Smooth muscle cell (in vitro differentiated cells): Measurements from ENCODE around the gene KCNJ12. TPM values are rescaled to one million over a fixed set of nuclear protein-coding genes. Genes with fewer than 3 reads are reported as not detected.
"Not testable (repeated sequence)": the region's sequence is repeated elsewhere in the genome, so short reads cannot be mapped to it uniquely, and the experiment has no call there.

ENCODE experiments used
- DNase-seq: peaks from one replicate; lab custom pipeline; 2025; ENCODE audit not compliant: unreplicated experiment; lab: John Stamatoyannopoulos, UW
- H2AFZ ChIP-seq: fragments of 200-600 bp; sonication (generic); 2 replicates; pipeline ENCODE4 v1.6.0; 2016; ENCODE audit warnings: antibody characterized with exemption, low read depth, mild to moderate bottlenecking
- H3F3A ChIP-seq: fragments of 200-600 bp; sonication (generic); 2 replicates; pipeline ENCODE4 v1.6.0; 2017; ENCODE audit warnings: antibody characterized with exemption, low read depth
- H3K27ac ChIP-seq: fragments of 200-600 bp; sonication (generic); 2 replicates; pipeline ENCODE4 v1.5.1; 2016; ENCODE audit warnings: low read depth, mild to moderate bottlenecking
- H3K27me3 ChIP-seq: fragments of 200-600 bp; sonication (generic); 2 replicates; pipeline ENCODE4 v1.6.1; 2016; ENCODE audit warnings: low read depth, mild to moderate bottlenecking
- H3K36me3 ChIP-seq: fragments of 200-600 bp; sonication (generic); 2 replicates; pipeline ENCODE4 v1.5.1; 2016; ENCODE audit warnings: low read depth
- H3K4me1 ChIP-seq: fragments of 200-600 bp; sonication (generic); 2 replicates; pipeline ENCODE4 v1.5.1; 2016; ENCODE audit warnings: low read depth
- H3K4me2 ChIP-seq: fragments of 200-600 bp; sonication (generic); 2 replicates; pipeline ENCODE4 v1.6.0; 2016; ENCODE audit warnings: mild to moderate bottlenecking
- H3K4me3 ChIP-seq: fragments of 200-600 bp; sonication (generic); 2 replicates; pipeline ENCODE4 v1.5.1; 2016; ENCODE audit warnings: mild to moderate bottlenecking
- H3K79me2 ChIP-seq: fragments of 200-600 bp; sonication (generic); 2 replicates; pipeline ENCODE4 v1.6.0; 2016; ENCODE audit warnings: low read depth, mild to moderate bottlenecking
- H3K9ac ChIP-seq: fragments of 200-600 bp; sonication (generic); 2 replicates; pipeline ENCODE4 v1.6.0; 2016; ENCODE audit warnings: low read depth
- H3K9me3 ChIP-seq: fragments of 200-600 bp; sonication (generic); replicated peaks from 2 replicates; pipeline ENCODE4 v1.5.1; 2016; ENCODE audit warnings: low read depth
- H4K20me1 ChIP-seq: fragments of 200-600 bp; sonication (generic); 2 replicates; pipeline ENCODE4 v1.6.0; 2016; ENCODE audit warnings: low read depth
- WGBS: methylation state at CpG from one replicate; pipeline ENCODE4 v1.1.7; 2016; ENCODE audit warnings: low lambda C conversion rate; 5-methylcytosine and 5-hydroxymethylcytosine counted together
- polyA plus RNA-seq: library from polyadenylated mRNA; unstranded; fragments of >200 nt; fragmentation: Nextera tagmentation; extraction: Ambion mirVana; gene quantifications from 2 replicates; pipeline ENCODE4 v1.2.1, GENCODE V29; 2016
- total RNA-seq: library from RNA; depleted of rRNA; stranded (reverse); fragments of >200 nt; gene quantifications from 2 replicates; pipeline ENCODE4 v1.2.3, GENCODE V29; 2014
- TF ChIP-seq, protein P1 (sequence below): fragments of 200-600 bp; sonication (generic); IDR thresholded peaks from 2 replicates; pipeline ENCODE4 v1.5.1; 2017; ENCODE audit warnings: borderline replicate concordance, mild to moderate bottlenecking, antibody characterized with exemption; ENCODE audit not compliant: insufficient read depth, poor library complexity, severe bottlenecking

Gene KCNJ12
- total and polyA plus RNA-seq, 2 experiments from 2014 or later, result 0.04 to 0.18 TPM

DNA sequence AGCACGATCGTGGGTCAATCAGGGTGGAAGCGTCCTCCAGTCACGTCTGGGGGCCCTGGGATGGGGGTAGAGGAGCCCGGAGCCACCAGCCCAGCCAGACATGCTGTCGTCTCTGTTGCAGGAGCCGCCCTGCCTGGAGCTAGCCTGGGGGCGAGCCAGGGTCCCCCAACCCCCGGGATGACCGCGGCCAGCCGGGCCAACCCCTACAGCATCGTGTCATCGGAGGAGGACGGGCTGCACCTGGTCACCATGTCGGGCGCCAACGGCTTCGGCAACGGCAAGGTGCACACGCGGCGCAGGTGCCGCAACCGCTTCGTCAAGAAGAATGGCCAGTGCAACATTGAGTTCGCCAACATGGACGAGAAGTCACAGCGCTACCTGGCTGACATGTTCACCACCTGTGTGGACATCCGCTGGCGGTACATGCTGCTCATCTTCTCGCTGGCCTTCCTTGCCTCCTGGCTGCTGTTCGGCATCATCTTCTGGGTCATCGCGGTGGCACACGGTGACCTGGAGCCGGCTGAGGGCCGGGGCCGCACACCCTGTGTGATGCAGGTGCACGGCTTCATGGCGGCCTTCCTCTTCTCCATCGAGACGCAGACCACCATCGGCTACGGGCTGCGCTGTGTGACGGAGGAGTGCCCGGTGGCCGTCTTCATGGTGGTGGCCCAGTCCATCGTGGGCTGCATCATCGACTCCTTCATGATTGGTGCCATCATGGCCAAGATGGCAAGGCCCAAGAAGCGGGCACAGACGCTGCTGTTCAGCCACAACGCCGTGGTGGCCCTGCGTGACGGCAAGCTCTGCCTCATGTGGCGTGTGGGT is 39.2 kb downstream of the KCNJ12 start:
- not testable (repeated sequence) for H3K9ac ChIP-seq, H3K4me3 ChIP-seq, H3F3A ChIP-seq, H4K20me1 ChIP-seq, H3K79me2 ChIP-seq, H3K4me2 ChIP-seq, H3K36me3 ChIP-seq, DNase-seq, H2AFZ ChIP-seq, H3K27me3 ChIP-seq, H3K4me1 ChIP-seq, H3K27ac ChIP-seq, H3K9me3 ChIP-seq
- WGBS, result 87% methylated on average over 45 of the region's 58 CpGs

DNA sequence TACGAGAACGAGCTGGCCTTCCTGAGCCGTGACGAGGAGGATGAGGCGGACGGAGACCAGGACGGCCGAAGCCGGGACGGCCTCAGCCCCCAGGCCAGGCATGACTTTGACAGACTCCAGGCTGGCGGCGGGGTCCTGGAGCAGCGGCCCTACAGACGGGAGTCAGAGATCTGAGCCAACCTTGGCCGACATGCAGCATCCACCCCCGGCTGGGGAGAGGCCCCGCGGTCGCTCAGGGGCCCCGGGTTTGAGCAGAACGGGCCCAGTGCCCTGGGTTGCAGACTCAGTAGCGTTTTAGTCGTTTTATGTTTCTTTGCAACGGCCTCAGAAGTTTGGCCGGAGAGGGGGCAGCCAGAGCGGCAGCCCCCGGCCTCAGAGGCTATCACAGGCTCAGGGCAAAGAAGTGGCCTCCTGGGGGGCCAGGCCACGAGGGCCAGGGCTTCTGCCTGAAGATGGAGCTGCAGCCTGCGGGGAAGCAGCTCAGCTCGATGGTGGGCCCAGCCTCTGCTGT is 40.4 kb downstream of the KCNJ12 start:
- not testable (repeated sequence) for H3K4me1 ChIP-seq

DNA sequence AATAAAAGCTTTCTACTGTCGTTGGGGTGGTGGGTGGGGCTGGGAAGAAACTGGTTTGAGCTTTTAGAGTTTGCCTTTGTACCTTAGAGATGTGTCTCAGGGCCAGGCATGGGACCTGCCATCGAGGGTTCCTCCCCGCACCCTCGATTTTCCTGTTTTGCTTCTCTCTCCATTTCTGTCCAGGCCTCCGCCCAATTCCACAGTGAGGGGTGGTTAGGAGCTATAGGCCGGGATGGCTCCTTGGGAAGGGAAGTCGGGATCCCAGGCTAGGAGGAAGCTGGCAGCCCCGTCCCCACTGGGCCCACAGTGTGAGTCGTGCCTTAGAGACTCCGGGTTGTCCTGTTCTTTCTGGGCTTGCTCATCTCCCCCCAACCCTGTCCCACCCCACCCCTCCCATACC is 41.2 kb downstream of the KCNJ12 start:
- H3K9ac ChIP-seq, H3K36me3 ChIP-seq: not testable (repeated sequence)
- WGBS, result 86% methylated on average over 10 of the region's 10 CpGs

More for the DNA sequence above, 40.4 kb downstream of the KCNJ12 start:
- H3K4me2 ChIP-seq, H3K9ac ChIP-seq, H3K36me3 ChIP-seq, H3K27ac ChIP-seq, H2AFZ ChIP-seq, H3K9me3 ChIP-seq, H3F3A ChIP-seq, DNase-seq, H4K20me1 ChIP-seq, H3K27me3 ChIP-seq, H3K4me3 ChIP-seq, H3K79me2 ChIP-seq: not testable (repeated sequence)
- 76% methylated on average over 30 of the region's 30 CpGs for WGBS

DNA sequence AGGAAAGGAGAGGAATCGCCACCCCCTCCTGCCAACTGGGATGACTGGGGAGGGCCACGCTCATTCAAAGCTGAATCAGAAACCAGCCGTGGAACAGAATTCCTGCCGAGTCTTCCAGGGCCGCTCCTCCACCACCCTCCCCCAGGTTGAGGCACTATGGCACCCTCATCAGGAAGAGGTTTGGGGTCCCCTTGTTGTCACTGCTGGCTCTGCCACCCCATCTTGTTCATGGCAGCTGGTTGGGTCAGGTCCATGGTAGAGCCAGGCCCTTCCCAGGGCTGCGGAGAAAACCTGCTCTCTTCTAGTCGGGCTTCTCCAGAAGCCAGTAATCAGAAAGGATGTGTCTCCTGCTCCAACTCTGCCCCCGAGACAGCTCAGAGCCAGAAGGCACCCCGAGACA is 41.8 kb downstream of the KCNJ12 start:
- no peaks in the 10 kb centered on the region for H4K20me1 ChIP-seq
- H3K4me1 ChIP-seq, result no peaks in the 10 kb centered on the region
- no peak overlapping the region for H3K27ac ChIP-seq
- no peaks in the 10 kb centered on the region for H3F3A ChIP-seq
- no peaks in the 10 kb centered on the region for H3K27me3 ChIP-seq
- no peak overlapping the region for H3K9ac ChIP-seq
- no peak for DNase-seq
- H3K9me3 ChIP-seq, result no peaks in the 10 kb centered on the region
- H3K4me2 ChIP-seq, result no peak overlapping the region
- TF ChIP-seq, protein P1, sequence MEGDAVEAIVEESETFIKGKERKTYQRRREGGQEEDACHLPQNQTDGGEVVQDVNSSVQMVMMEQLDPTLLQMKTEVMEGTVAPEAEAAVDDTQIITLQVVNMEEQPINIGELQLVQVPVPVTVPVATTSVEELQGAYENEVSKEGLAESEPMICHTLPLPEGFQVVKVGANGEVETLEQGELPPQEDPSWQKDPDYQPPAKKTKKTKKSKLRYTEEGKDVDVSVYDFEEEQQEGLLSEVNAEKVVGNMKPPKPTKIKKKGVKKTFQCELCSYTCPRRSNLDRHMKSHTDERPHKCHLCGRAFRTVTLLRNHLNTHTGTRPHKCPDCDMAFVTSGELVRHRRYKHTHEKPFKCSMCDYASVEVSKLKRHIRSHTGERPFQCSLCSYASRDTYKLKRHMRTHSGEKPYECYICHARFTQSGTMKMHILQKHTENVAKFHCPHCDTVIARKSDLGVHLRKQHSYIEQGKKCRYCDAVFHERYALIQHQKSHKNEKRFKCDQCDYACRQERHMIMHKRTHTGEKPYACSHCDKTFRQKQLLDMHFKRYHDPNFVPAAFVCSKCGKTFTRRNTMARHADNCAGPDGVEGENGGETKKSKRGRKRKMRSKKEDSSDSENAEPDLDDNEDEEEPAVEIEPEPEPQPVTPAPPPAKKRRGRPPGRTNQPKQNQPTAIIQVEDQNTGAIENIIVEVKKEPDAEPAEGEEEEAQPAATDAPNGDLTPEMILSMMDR, result no peak
- H3K79me2 ChIP-seq, result no peaks in the 10 kb centered on the region
- no peak overlapping the region for H2AFZ ChIP-seq
- no peaks in the 10 kb centered on the region for H3K36me3 ChIP-seq
- 89% methylated on average over 7 of the region's 9 CpGs for WGBS
- no peak overlapping the region for H3K4me3 ChIP-seq

More for the DNA sequence above, 41.2 kb downstream of the KCNJ12 start:
- H3K27me3 ChIP-seq, H3K4me1 ChIP-seq, H3K4me3 ChIP-seq, H3K27ac ChIP-seq, H3K4me2 ChIP-seq, H3K9me3 ChIP-seq, H3F3A ChIP-seq, H3K79me2 ChIP-seq, H2AFZ ChIP-seq, H4K20me1 ChIP-seq, DNase-seq: not testable (repeated sequence)

GRCh38 chr17:21418446-21419298 is 42.5 kb downstream of the KCNJ12 start:
- no peak overlapping the region for H3K4me2 ChIP-seq
- no peaks in the 10 kb centered on the region for H3F3A ChIP-seq
- no peak overlapping the region for H3K4me3 ChIP-seq
- no peaks in the 10 kb centered on the region for H3K36me3 ChIP-seq
- no peaks in the 10 kb centered on the region for H3K9me3 ChIP-seq
- H3K27ac ChIP-seq, result no peak overlapping the region
- no peaks in the 10 kb centered on the region for H3K4me1 ChIP-seq
- H3K79me2 ChIP-seq, result no peaks in the 10 kb centered on the region
- H3K27me3 ChIP-seq, result no peaks in the 10 kb centered on the region
- no peaks in the 10 kb centered on the region for H4K20me1 ChIP-seq
- TF ChIP-seq, protein P1, result no peak
- no peak for DNase-seq
- H2AFZ ChIP-seq, result no peak overlapping the region
- WGBS, result 88% methylated on average over 21 of the region's 21 CpGs
- H3K9ac ChIP-seq, result no peak overlapping the region
